HG02571 (cell line): ENCODE data around the gene MUC2.

Source experiments
- ATAC-seq: cut with Tn5 transposase; IDR thresholded peaks from one replicate; pipeline ENCODE4 v1.9.1; 2021; ENCODE audit warnings: mild to moderate bottlenecking, moderate library complexity; ENCODE audit not compliant: unreplicated experiment

MUC2 gene

GRCh38 chr11:1036303-1036923, 38.3 kb upstream of the MUC2 start, which contains the start of gene MUC6:
Gene MUC6, minus strand, starts transcription at chr11:1036718. Its CDS starts 63 bp downstream, at chr11:1036655.
- ATAC-seq = no peak

- no peak for ATAC-seq
Measured at GRCh38 chr11:1036931-1037330, 37.7 kb upstream of the MUC2 start.

- ATAC-seq = no peak
Measured at GRCh38 chr11:1037506-1038055, 37.1 kb upstream of the MUC2 start.

- ATAC-seq = no peak
Measured at GRCh38 chr11:1038361-1038760, 36.3 kb upstream of the MUC2 start.

- ATAC-seq = no peak
Measured at GRCh38 chr11:1038921-1039320, 35.8 kb upstream of the MUC2 start.

- ATAC-seq = no peak
Measured at GRCh38 chr11:1039481-1040427, 34.9 kb upstream of the MUC2 start.

- ATAC-seq = no peak
Measured at GRCh38 chr11:1040428-1041148, 34.1 kb upstream of the MUC2 start.

- ATAC-seq = no peak
Measured at GRCh38 chr11:1041149-1041467, 33.6 kb upstream of the MUC2 start.

- no peak for ATAC-seq
Measured at GRCh38 chr11:1041471-1041870, 33.2 kb upstream of the MUC2 start.

- ATAC-seq = no peak
Measured at GRCh38 chr11:1041936-1042608, 32.6 kb upstream of the MUC2 start.

- ATAC-seq = no peak
Measured at GRCh38 chr11:1042626-1043562, 31.8 kb upstream of the MUC2 start.

GRCh38 chr11:1043563-1044096, 31.0 kb upstream of the MUC2 start:
- ATAC-seq = no peak

- no peak for ATAC-seq
Measured at GRCh38 chr11:1044160-1044559, 30.5 kb upstream of the MUC2 start.

- no peak for ATAC-seq
Measured at GRCh38 chr11:1047595-1048156, 27.0 kb upstream of the MUC2 start.

GRCh38 chr11:1048375-1049070, 26.2 kb upstream of the MUC2 start:
- no peak for ATAC-seq

- no peak for ATAC-seq
Measured at GRCh38 chr11:1049071-1049405, 25.6 kb upstream of the MUC2 start.

- ATAC-seq = no peak
Measured at GRCh38 chr11:1049431-1049891, 25.2 kb upstream of the MUC2 start.

- no peak for ATAC-seq
Measured at GRCh38 chr11:1049911-1050580, 24.6 kb upstream of the MUC2 start.
